ENCODE results near the gene SPATA9. TPM values are rescaled to one million over a fixed set of nuclear protein-coding genes. Genes with fewer than 3 reads are reported as not detected.

The SPATA9 gene
- total RNA-seq, 1 donor from 2014 or later, result 0.82 TPM

GRCh38 chr5:95621839-95622629, 60.8 kb downstream of the SPATA9 start:
- no peak for DNase-seq (ENCODE audit: low spot score in 2 of 2)
- FAIRE-seq, result no peak

GRCh38 chr5:95620870-95621838, 61.6 kb downstream of the SPATA9 start:
- DNase-seq (ENCODE audit: low spot score in 2 of 2) (peak in 1 of 2 donors; percentile 32), FAIRE-seq (no peak)

- FAIRE-seq, result no peak
- DNase-seq (ENCODE audit: low spot score in 2 of 2), result peak; percentile 38 to 44
Measured at GRCh38 chr5:95620030-95620869, 62.5 kb downstream of the SPATA9 start, which contains the start of gene GPR150. Gene GPR150, plus strand, starts transcription at chr5:95620087. Its CDS starts 189 bp downstream, at chr5:95620276.

- DNase-seq (ENCODE audit: low spot score in 2 of 2) (no peak), FAIRE-seq (no peak)
Measured at GRCh38 chr5:95619514-95620029, 63.2 kb downstream of the SPATA9 start.

- DNase-seq (ENCODE audit: low spot score in 2 of 2) (no peak), FAIRE-seq (no peak)
Measured at GRCh38 chr5:95619096-95619495, 63.7 kb downstream of the SPATA9 start.

GRCh38 chr5:95617057-95617456, 65.7 kb downstream of the SPATA9 start:
- DNase-seq (ENCODE audit: low spot score in 2 of 2) (no peak), FAIRE-seq (no peak)

- DNase-seq (ENCODE audit: low spot score in 2 of 2), result no peak
- FAIRE-seq, result no peak
Measured at GRCh38 chr5:95615164-95615467, 67.7 kb downstream of the SPATA9 start.

- no peak for FAIRE-seq
Measured at GRCh38 chr5:95613514-95613913, 69.3 kb downstream of the SPATA9 start.

GRCh38 chr5:95611396-95611795, 71.4 kb downstream of the SPATA9 start:
- DNase-seq (ENCODE audit: low spot score in 2 of 2) (no peak), FAIRE-seq (no peak)

More at GRCh38 chr5:95613514-95613913, 69.3 kb downstream of the SPATA9 start:
- no peak for DNase-seq (ENCODE audit: low spot score in 2 of 2)

GRCh38 chr5:95610546-95610945, 72.2 kb downstream of the SPATA9 start:
- FAIRE-seq, result no peak
- DNase-seq (ENCODE audit: low spot score in 2 of 2), result no peak

GRCh38 chr5:95609711-95610110, 73.1 kb downstream of the SPATA9 start:
- no peak for DNase-seq (ENCODE audit: low spot score in 2 of 2)
- FAIRE-seq, result no peak

Other genes with a start within 250 kb of the SPATA9 start
- gene SKIC3, start 128.0 kb downstream of the SPATA9 start, total RNA-seq, result 152 TPM
- gene ARSK, start 127.9 kb downstream of the SPATA9 start, total RNA-seq, result 13.0 TPM
- not detected for gene GPR150, start 62.9 kb downstream of the SPATA9 start, total RNA-seq
- gene RFESD, start 36.2 kb downstream of the SPATA9 start, total RNA-seq, result 1.2 TPM
- gene RHOBTB3, start 48.3 kb upstream of the SPATA9 start, total RNA-seq, result 312 TPM
- gene GLRX, start 139.7 kb upstream of the SPATA9 start, total RNA-seq, result 9.8 TPM